ENCODE data around the gene SYNDIG1. TPM values are rescaled to one million over a fixed set of nuclear protein-coding genes. Genes with fewer than 3 reads are reported as not detected.

The SYNDIG1 gene
- total and polyA plus RNA-seq, 4 donors: 0.20 to 5.0 (median 0.63) TPM

DNA sequence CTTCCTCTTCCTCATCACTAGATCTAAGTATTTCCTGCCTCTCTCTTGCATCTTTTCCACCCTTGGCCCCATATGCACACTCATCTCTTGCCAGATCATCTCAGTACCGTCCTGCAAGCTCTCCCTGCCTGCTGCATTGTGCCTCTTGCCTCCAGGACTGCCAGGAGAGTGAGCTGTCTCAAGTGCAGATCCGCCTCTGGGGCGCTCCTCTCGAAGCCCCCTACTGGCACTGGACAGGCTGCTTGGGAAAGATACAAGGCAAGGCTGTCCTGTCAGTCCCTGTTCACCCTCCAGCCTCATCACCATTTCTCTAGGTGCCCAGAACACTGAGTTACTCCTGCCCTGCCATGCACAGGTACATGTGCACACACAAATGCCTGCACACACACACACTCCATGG, 10.2 kb downstream of the SYNDIG1 start:
- no peak for ATAC-seq (ENCODE audit: insufficient read depth, low FRiP score)

GRCh38 chr20:24480509-24480908, 11.1 kb downstream of the SYNDIG1 start:
- H3K27me3 ChIP-seq (ENCODE audit: control insufficient read depth in 3 of 3, insufficient read depth in 3 of 3, low read length in 2 of 3): peaks cover 0 to 4% (median 0%) of the 10 kb centered on the region in 3 donors
- peaks cover 0 to 4% (median 0%) of the 10 kb centered on the region in 5 donors for H3K4me1 ChIP-seq (ENCODE audit: control insufficient read depth in 5 of 5, insufficient read depth in 5 of 5, low read length in 5 of 5)
- no peak for DNase-seq
- TF ChIP-seq, protein P1, sequence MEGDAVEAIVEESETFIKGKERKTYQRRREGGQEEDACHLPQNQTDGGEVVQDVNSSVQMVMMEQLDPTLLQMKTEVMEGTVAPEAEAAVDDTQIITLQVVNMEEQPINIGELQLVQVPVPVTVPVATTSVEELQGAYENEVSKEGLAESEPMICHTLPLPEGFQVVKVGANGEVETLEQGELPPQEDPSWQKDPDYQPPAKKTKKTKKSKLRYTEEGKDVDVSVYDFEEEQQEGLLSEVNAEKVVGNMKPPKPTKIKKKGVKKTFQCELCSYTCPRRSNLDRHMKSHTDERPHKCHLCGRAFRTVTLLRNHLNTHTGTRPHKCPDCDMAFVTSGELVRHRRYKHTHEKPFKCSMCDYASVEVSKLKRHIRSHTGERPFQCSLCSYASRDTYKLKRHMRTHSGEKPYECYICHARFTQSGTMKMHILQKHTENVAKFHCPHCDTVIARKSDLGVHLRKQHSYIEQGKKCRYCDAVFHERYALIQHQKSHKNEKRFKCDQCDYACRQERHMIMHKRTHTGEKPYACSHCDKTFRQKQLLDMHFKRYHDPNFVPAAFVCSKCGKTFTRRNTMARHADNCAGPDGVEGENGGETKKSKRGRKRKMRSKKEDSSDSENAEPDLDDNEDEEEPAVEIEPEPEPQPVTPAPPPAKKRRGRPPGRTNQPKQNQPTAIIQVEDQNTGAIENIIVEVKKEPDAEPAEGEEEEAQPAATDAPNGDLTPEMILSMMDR (IDR thresholded peaks at IDR 0.05; ENCODE audit: control extremely low read depth, extremely low read depth): no peak
- H3K36me3 ChIP-seq (ENCODE audit: control insufficient read depth in 4 of 4, insufficient read depth in 4 of 4, low read length in 4 of 4): no peaks in the 10 kb centered on the region
- peaks cover 0 to 10% (median 0%) of the 10 kb centered on the region in 4 donors for H3K9me3 ChIP-seq (ENCODE audit: control insufficient read depth in 4 of 4, insufficient read depth in 3 of 4, low read length in 3 of 4)
- no peak overlapping the region for H3K27ac ChIP-seq (ENCODE audit: low read depth in 1 of 2, low read length in 1 of 2)
- H3K4me3 ChIP-seq: no peak overlapping the region
- WGBS, 2 donors: 74 to 81% methylated on average over 4 of the region's 4 CpGs
- ATAC-seq (ENCODE audit: insufficient read depth, low FRiP score): no peak
- no peak overlapping the region for H3K9ac ChIP-seq (ENCODE audit: insufficient read depth in 1 of 2, low read length in 2 of 2)

More for the DNA sequence above, 10.2 kb downstream of the SYNDIG1 start:
- no peak overlapping the region for H3K9ac ChIP-seq (ENCODE audit: insufficient read depth in 1 of 2, low read length in 2 of 2)
- peaks cover 0 to 4% (median 0%) of the 10 kb centered on the region in 5 donors for H3K4me1 ChIP-seq (ENCODE audit: control insufficient read depth in 5 of 5, insufficient read depth in 5 of 5, low read length in 5 of 5)
- no peak for DNase-seq
- no peak overlapping the region for H3K27ac ChIP-seq (ENCODE audit: low read depth in 1 of 2, low read length in 1 of 2)
- H3K27me3 ChIP-seq (ENCODE audit: control insufficient read depth in 3 of 3, insufficient read depth in 3 of 3, low read length in 2 of 3): peaks cover 0 to 9% (median 0%) of the 10 kb centered on the region in 3 donors
- H3K4me3 ChIP-seq: no peak overlapping the region
- TF ChIP-seq, protein P1 (IDR thresholded peaks at IDR 0.05; ENCODE audit: control extremely low read depth, extremely low read depth): no peak
- 74 to 88% methylated on average over 4 of the region's 4 CpGs for WGBS, 2 donors
- H3K36me3 ChIP-seq (ENCODE audit: control insufficient read depth in 4 of 4, insufficient read depth in 4 of 4, low read length in 4 of 4): no peaks in the 10 kb centered on the region
- peaks cover 0 to 10% (median 0%) of the 10 kb centered on the region in 4 donors for H3K9me3 ChIP-seq (ENCODE audit: control insufficient read depth in 4 of 4, insufficient read depth in 3 of 4, low read length in 3 of 4)

DNA sequence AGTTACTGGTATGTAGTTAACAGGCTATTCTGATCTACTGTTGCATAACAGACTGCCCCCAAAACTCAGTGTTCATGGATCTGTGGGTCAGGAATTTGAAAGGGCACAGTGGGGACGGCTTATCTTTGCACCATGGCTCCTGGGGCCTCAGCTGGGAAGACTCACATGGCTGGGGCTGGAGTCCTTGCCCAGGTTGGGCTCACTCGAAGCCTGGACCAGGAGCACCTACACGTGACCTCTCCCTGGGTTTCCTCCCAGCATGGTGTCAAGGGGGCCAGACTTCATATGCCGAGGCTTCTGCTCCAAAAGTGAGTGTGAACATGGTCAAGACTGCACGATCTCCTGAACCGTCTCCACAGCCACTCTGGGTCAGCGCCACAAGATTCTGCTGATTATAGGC, 11.7 kb downstream of the SYNDIG1 start:
- no peak overlapping the region for H3K9ac ChIP-seq (ENCODE audit: insufficient read depth in 1 of 2, low read length in 2 of 2)
- no peak overlapping the region for H3K4me3 ChIP-seq
- H3K36me3 ChIP-seq (ENCODE audit: control insufficient read depth in 4 of 4, insufficient read depth in 4 of 4, low read length in 4 of 4): no peaks in the 10 kb centered on the region
- H3K4me1 ChIP-seq (ENCODE audit: control insufficient read depth in 5 of 5, insufficient read depth in 5 of 5, low read length in 5 of 5): peaks cover 0 to 4% (median 0%) of the 10 kb centered on the region in 5 donors
- DNase-seq (no peak), ATAC-seq (ENCODE audit: insufficient read depth, low FRiP score) (no peak)
- 76 to 84% methylated on average over 7 of the region's 7 CpGs for WGBS, 2 donors
- no peak overlapping the region for H3K27ac ChIP-seq (ENCODE audit: low read depth in 1 of 2, low read length in 1 of 2)
- peaks cover 0 to 10% (median 0%) of the 10 kb centered on the region in 4 donors for H3K9me3 ChIP-seq (ENCODE audit: control insufficient read depth in 4 of 4, insufficient read depth in 3 of 4, low read length in 3 of 4)
- TF ChIP-seq, protein P1 (IDR thresholded peaks at IDR 0.05; ENCODE audit: control extremely low read depth, extremely low read depth): no peak
- peaks cover 0 to 3% (median 0%) of the 10 kb centered on the region in 3 donors for H3K27me3 ChIP-seq (ENCODE audit: control insufficient read depth in 3 of 3, insufficient read depth in 3 of 3, low read length in 2 of 3)

Measured in lung (tissue), 12 donors.